ENCODE data around the gene NOTUM.

- no peak for TF ChIP-seq CTCF (IDR thresholded peaks at IDR 0.05)
- TF ChIP-seq POLR2A (IDR thresholded peaks at IDR 0.05) = no peak
Observed at GRCh38 chr17:81916234-81917001, 44.6 kb downstream of the NOTUM start.
